Measurements from ENCODE around the gene CCNL1.

DNA sequence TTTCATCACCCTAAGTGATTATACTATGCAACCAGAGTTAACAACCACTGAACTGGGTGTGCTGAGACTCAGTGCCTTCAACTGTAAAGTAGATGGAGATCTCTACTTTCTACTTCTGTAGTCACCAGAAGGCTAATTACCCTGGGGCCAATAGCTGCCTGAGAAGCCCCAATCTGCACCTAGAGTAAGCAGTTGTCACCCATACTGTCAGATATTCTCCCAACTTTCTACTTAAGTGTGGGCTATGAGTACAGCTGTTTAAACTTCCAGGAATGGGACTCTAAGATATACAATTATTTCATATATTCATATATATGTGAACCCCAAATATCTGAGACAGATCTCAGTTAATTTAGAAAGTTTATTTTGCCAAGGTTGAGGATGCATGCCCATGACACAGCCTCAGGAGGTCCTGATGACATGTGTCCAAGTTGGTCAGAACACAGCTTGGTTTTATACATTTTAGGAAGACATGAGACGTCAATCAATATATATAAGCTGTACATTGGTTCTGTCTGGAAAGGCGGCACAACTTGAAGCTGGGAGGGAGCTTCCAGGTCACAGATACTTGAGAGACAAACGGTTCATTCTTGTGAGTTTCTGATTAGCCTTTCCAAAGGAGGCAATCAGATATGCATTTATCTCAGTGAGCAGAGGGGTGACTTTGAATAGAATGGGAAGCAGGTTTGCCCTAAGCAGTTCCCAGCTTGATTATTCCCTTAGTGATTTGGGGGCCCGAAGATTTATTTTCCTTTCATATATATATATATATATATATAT, 41.9 kb downstream of the CCNL1 start:
- TF ChIP-seq, protein P1, sequence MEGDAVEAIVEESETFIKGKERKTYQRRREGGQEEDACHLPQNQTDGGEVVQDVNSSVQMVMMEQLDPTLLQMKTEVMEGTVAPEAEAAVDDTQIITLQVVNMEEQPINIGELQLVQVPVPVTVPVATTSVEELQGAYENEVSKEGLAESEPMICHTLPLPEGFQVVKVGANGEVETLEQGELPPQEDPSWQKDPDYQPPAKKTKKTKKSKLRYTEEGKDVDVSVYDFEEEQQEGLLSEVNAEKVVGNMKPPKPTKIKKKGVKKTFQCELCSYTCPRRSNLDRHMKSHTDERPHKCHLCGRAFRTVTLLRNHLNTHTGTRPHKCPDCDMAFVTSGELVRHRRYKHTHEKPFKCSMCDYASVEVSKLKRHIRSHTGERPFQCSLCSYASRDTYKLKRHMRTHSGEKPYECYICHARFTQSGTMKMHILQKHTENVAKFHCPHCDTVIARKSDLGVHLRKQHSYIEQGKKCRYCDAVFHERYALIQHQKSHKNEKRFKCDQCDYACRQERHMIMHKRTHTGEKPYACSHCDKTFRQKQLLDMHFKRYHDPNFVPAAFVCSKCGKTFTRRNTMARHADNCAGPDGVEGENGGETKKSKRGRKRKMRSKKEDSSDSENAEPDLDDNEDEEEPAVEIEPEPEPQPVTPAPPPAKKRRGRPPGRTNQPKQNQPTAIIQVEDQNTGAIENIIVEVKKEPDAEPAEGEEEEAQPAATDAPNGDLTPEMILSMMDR (IDR thresholded peaks at IDR 0.05) = no peak
- TF ChIP-seq POLR2A (IDR thresholded peaks at IDR 0.05) = no peak
- no peak for TF ChIP-seq EP300 (IDR thresholded peaks at IDR 0.05)
- TF ChIP-seq POLR2AphosphoS5 (IDR thresholded peaks at IDR 0.05) = no peak

Data from upper lobe of left lung (tissue), 4 donors.